Medulla oblongata (tissue), 1 donor: Measurements from ENCODE around the gene TMEM151A.

ENCODE experiments used
- DNase-seq: peaks from one replicate; pipeline ENCODE4 v3.0.0-alpha.2; 2015; ENCODE audit errors: extremely low spot score

Gene TMEM151A

GRCh38 chr11:66283461-66284105 lies 8.1 kb upstream of the TMEM151A start:
- DNase-seq = no peak

- no peak for DNase-seq
Measured at GRCh38 chr11:66284526-66285078, 7.1 kb upstream of the TMEM151A start.

GRCh38 chr11:66285250-66285947 lies 6.3 kb upstream of the TMEM151A start:
- DNase-seq = no peak

- no peak for DNase-seq
Measured at GRCh38 chr11:66286699-66287098, 5.0 kb upstream of the TMEM151A start.

GRCh38 chr11:66287211-66287888 lies 4.3 kb upstream of the TMEM151A start:
- DNase-seq = no peak

GRCh38 chr11:66287889-66288670 lies 3.6 kb upstream of the TMEM151A start:
- no peak for DNase-seq

- DNase-seq = peak; percentile 100
Measured at GRCh38 chr11:66288671-66289547, 2.8 kb upstream of the TMEM151A start, which contains the start of gene YIF1A. TSS of gene YIF1A (minus strand) at chr11:66289143. CDS start at chr11:66288985, 158 bp downstream.

GRCh38 chr11:66289548-66290329 lies 2.0 kb upstream of the TMEM151A start:
- peak; percentile 53 for DNase-seq

GRCh38 chr11:66290330-66290621 lies 1.4 kb upstream of the TMEM151A start:
- no peak for DNase-seq

GRCh38 chr11:66291303-66291705 lies 390 bp upstream of the TMEM151A start:
- peak; percentile 14 for DNase-seq

- peak; percentile 25 for DNase-seq
Measured at GRCh38 chr11:66292543-66293332, 1.0 kb downstream of the TMEM151A start.

- no peak for DNase-seq
Measured at GRCh38 chr11:66293352-66293751, 1.7 kb downstream of the TMEM151A start.

- DNase-seq = no peak
Measured at GRCh38 chr11:66293777-66294625, 2.3 kb downstream of the TMEM151A start.

- DNase-seq = no peak
Measured at GRCh38 chr11:66294626-66295620, 3.2 kb downstream of the TMEM151A start.

- no peak for DNase-seq
Measured at GRCh38 chr11:66297610-66298009, 5.9 kb downstream of the TMEM151A start.

- DNase-seq = no peak
Measured at GRCh38 chr11:66299186-66299585, 7.5 kb downstream of the TMEM151A start.

GRCh38 chr11:66302656-66303055 lies 11.0 kb downstream of the TMEM151A start:
- DNase-seq = no peak
